Activated T-helper 9 cell treated with anti-CD3 and anti-CD28 coated beads, Interleukin-2, amount 50 U/mL, for 16 hours (primary cell): Measurements from ENCODE around the gene PSMC4.

ENCODE experiments used
- DNase-seq: peaks from one replicate; pipeline ENCODE4 v3.0.0-alpha.2; 2020; ENCODE audit warnings: low read depth

The PSMC4 gene

DNA sequence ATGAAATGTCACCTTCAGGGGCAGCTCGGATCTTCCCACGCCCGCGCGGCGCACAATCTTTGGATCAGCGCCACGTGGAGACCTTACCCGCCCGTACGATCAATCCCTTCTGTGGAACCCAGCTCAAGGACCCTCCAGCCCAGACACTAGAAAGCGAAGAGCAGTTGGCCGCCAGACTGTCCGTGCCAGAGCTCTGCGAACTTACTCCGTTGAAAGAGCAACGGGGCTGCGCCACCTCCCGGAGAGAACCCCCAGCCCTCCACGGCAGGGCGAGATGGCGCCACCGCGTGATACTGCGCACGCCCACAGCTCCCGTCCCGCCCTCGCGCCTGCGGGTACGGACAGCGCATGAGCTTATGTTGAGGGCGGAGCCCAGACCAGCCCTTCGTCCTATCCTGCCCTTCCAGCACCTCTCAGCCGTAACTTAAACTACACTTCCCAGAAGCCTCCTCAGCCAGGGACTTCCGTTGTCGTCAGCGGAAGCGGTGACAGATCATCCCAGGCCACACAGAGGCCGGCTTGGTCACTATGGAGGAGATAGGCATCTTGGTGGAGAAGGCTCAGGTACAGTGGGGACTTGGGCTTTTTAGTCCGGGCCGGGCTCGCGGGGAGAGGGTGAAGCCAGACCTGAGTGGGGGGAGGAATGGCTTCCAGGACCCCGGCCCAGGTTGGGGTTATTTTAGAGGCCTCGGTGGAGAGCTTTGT lies at the start of gene PSMC4:
TSS of gene PSMC4 (plus strand) at position 491 of the 705 bp plus-strand sequence. CDS start at position 529, 38 bp downstream.
- peak; percentile 99 for DNase-seq

DNA sequence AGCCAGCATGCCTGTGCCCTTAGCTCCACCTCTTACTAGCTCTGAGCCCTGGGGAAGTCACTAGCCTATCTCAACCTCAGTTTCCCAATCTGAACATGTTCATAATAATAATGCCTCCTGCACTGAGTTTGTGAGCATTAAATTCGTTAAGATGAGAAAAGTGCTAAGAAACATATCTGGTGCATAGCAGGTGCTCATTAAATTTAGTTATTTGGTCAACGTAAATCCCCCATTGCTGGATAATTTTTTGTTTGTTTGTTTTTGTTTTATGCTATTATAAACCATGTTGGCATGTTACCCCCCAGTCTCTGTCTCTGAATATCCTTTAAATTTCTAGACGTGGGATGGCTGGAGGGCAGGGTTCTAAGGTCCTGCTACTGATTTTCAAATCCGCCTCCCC lies 47.1 kb upstream of the PSMC4 start:
- DNase-seq = no peak

DNA sequence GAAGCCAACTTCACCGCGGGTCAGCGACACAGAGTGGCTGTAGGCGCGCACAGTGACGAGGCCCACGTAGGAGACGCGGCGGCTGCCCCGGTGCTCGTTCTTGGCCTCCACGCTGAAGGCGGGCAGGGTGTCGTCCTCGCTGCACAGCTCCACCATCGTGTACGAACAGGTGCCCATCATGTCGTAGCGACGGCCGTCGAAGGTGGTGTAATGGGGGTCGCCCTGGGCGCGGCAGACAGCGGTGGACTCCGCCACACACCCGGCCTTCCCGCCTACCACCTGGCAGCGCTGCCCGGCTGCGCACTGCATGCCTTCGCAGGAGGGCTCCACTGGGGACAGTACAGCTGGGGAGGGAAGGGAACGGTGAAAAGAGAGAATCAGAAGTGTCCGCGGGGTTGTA lies 46.6 kb upstream of the PSMC4 start:
- DNase-seq = no peak

DNA sequence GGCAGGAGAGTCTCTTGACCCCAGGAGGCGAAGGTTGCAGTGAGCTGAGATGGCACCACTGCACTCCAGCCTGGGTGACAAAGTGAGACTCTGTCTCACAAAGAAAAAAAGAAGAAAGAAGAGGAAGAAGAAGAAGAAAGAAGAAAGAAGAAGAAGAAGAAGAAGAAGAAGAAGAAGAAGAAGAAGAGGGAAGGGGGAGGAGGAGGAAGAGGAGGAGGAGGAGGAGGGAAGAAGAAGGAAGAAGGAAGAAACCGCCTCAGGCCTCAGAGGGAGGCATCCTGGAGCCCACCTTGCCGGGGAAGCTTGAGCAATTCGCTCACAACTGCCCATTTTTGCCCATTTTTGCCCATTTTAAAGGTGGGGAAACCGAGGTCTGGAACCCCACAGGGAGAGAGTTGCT lies 46.0 kb upstream of the PSMC4 start:
- no peak for DNase-seq

DNA sequence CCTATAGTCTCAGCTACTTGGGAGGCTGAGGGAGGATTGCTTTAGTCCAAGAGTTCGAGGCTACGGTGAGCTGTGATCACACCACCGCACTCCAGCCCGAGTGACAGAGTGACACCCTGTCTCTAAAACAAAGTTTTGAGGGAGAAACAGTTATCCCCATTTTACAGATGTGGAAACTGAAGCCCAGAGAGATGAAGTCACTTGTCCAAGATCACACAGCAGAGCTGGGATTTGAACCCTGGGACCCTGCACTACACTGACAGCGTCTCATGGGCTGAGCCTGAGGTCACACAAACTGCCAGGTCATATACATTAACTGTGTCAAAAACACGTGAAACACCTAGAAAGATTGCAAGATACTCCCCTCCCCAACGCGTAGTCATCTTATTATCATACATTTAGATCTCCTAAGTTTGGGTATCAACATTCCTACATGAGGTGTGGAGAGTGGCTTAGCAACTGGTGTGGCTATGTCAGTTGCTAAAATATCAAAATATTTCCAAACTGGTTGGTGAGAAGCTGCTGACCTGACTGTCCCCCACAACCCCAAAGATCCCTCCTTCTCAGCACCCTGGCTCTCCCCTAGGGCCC lies 44.7 kb upstream of the PSMC4 start:
- no peak for DNase-seq

DNA sequence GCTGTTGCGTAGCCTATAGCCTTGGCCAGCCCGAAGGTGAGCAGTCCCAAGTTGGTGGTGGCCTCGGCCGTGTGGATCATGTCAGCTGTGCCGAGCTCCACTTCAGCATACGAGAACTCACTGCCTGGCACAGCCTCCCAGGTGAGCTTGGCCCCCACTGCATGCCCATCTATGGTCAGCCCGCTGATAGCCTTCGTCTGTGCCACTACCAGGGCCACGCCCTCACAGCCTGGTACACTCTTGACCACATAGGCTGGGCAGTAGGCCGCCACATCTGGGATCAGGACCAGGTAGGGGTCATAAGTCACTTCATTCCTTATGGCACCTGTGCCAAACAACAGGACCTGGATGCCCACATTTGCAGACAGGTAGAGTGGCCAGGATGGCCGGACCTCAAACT lies 43.9 kb upstream of the PSMC4 start:
- no peak for DNase-seq

DNA sequence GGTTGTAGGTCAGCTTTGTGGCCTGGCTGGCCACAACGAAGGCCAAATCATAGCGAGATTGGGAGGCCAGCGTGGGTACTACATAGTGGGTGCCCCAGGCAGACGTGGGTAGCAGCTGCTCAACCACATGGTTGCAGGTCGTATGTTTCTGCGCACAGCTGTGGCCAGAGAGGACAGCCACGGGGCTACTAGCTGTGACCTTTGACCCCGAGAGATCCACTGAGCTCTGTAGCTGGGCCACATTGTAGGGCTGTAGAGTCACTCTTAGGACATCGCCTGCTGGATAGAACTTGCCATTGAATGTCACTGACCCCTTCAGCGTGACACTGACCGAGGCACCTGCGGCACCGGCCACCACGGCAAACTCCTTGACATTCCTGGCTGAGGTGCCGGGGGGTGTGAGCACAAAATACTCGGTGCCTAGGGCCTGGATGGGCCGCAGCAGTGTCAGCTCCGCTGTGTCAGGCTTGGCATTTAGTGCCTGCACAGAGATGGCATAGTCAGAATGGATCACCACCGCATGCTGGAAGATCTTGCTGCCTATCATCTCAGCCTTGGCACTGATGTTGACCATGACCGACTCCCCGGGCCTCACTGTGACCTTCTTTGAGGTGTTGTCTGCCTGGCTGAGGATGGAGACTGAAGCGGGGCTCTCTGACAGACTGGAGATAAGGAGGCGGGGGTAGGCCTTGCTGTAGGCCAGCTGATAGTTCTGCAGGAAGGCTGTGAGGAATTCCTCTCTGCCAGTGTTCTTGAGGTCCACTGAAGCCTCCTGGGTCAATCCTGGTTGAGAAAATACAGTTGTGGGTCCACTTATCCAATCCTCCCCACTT lies 43.2 kb upstream of the PSMC4 start:
- no peak for DNase-seq

DNA sequence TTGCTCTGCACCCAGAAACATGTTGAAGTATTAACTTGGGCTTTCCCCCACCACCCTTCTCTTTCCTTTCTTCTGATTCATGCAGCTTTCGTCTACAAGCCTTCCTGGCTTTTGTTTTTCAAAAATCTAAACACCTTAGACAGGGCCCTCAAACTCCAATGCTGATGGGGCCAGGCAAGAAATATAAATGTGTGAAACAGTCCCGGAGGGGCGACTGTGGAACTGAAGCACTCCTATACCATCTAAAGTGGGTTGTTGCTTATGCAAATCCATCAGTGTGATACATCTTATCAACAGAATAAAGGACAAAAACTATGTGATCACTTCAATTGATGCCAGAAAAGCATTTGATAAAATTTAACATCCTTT lies 42.6 kb upstream of the PSMC4 start:
- DNase-seq = no peak

DNA sequence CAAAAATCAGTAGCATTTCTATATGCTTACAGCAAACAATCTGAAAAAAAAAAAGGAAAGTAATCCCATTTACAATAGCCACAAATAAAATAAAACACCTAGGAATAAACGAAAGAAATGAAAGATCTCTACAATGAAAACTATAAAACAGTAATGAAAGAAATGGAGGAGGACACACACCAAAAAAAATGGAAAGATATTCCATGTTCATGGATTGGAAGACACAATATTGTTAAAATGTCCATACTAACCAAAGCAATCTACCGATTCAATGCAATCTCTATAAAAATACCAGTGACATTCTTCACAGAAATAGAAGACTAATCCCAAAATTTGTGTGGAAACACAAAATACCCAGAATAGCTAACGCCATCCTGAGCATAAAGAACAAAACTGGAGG lies 41.2 kb upstream of the PSMC4 start:
- no peak for DNase-seq

DNA sequence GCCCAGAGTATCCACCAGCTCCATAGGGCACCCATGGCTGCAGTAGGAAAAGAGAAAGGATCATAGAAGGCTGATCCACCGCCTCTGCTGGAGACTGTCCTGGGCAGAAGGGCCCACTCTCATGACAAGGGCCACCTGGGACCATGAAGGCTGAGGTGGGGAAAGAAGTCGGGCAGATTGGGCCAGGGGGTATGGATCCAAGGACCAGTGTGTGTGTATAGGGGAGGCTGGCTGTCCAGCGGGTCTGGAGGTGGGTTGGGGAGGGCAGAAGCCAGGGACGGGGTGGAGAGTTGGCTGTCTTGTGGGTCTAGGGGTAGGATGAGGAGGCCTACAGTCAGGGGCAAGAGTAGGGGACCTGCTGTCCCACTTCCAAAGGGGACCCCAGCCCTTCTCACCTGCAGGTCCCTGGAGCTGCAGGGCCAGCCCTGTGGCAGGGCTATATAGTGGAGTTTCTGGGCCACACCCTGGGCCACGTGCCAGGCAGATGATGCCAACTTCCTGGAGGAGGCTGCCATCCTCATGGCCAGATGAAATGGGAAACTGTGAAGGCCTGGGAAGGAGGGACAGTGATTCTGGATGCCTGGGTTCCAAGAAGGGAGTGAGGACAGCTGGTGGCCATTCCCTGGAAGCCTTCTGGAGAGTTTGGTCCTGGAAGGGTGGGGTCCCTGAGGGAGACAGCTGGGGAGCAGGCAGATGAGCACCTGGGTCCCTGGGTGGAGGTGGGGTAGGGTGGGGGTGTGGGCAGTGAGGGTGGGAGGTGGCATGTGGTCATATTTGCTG lies 36.2 kb upstream of the PSMC4 start, which contains the start of gene FCGBP:
TSS of gene FCGBP (minus strand) at position 51 of the 780 bp plus-strand sequence.
- no peak for DNase-seq

DNA sequence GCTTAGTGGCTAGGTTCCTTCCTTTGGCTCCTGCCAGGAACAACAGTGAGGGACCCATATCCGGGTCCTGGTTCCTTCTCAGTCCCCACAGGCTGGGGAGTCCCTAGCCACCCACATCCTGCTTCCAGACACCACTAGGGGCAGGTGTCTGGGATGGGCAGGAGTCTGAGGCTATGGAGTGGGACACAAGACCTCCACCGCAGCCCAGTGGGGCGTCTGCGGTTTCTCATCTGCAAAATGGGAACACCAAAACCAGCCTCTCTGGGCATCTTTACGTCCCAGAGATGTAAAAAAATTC lies 35.7 kb upstream of the PSMC4 start:
- no peak for DNase-seq

DNA sequence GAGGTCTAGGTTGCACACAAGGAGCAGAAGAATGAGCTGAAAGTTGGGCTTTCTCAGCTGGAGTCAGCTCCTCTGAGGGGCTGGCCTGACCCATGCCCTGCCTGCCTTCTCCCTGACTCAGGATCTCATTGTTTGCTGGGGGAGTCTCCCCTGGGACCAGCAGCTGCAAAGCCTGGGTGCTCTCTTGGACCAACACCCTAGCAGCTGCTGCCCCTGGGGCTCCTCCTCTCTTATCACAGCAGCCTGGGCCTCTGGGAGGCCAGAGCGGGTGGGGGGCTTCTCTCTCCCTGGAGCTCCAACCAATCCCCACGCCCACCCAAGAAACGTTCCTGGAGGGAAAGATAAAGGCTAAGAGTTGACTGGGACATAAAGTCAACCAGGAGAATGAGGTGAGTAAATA lies 34.9 kb upstream of the PSMC4 start:
- DNase-seq = no peak

DNA sequence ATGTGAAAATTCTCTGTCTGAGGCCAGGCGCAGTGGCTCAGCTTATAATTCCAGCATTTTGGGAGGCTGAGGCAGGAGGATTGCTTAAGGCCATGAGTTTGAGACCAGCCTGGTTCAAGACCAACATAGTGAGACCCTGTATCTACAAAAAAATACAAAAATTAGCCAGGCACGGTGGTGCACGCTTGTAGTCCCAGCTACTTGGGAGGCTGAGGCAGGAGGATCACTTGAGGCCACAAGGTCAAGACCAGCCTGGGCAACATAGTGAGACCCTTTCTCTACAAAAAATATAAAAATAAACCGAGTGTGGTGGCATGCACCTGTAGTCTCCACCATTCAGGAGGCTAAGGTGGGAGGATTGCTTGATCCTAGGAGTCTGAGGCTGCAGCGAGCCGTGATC lies 34.3 kb upstream of the PSMC4 start:
- no peak for DNase-seq

DNA sequence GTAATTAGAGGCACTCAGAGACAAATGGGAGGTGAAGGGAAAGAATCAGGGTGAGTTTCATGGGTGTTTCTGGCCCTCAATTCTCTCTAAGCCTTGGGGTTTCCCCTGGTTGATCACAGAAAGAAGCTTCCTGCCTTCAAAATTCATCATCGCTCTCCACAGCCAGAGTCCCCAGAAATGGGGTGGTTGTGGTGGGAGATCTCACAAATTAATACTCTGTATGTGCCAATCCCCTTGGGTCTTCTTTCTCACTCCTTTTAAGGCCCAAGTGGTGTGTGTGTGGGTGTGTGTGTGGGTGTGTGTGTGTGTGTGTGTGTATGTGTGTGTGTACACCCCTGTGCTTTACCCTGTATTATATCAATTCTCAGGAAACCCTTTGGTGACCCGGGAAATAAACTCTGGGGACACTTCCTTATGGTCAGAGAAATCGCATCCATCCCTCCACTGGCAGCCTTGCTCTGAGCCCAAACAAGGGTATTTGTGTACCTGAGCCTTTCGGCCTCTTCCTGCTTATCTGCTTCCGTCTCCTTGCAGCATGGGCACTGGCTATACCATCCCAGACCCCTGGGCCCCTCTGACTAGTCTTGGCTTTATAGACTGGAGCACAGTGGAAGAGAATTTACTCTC lies 33.8 kb upstream of the PSMC4 start:
- DNase-seq = no peak

DNA sequence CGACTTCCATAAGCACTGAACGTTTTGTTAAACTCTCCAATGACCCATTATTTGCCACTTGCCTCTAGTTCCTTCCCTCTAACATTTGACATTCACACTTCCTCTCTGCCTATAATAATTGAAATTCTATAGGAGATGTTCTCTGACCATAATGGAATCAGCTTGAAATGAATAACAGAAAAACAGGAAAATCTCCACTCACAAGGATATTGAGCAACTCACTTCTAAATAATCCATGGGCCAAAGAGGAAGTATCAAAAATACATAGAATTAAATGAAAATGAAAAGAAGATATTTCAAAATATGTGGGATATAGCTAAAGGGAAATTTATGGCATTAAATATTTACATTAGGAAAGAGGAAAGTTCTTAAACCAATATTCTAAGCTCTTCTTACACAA lies 33.2 kb upstream of the PSMC4 start:
- no peak for DNase-seq

DNA sequence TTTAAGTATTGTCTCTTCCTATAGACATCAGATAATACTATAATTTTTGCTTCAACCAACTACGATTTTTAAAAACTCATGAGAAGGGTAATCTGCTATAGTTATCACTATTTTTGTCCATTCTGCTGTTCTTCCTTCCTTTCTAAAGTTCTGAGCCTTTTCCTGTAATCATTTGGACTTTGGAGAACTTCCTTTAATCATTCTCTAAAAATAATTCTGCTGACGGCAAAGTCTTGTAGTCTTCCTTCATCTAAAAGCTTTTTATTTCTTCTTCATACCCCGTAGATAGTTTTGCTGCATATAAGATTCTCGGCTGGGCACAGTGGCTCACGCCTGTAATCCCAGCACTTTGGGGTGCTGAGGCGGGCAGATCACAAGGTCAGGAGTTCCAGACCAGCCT lies 31.4 kb upstream of the PSMC4 start:
- DNase-seq = no peak

DNA sequence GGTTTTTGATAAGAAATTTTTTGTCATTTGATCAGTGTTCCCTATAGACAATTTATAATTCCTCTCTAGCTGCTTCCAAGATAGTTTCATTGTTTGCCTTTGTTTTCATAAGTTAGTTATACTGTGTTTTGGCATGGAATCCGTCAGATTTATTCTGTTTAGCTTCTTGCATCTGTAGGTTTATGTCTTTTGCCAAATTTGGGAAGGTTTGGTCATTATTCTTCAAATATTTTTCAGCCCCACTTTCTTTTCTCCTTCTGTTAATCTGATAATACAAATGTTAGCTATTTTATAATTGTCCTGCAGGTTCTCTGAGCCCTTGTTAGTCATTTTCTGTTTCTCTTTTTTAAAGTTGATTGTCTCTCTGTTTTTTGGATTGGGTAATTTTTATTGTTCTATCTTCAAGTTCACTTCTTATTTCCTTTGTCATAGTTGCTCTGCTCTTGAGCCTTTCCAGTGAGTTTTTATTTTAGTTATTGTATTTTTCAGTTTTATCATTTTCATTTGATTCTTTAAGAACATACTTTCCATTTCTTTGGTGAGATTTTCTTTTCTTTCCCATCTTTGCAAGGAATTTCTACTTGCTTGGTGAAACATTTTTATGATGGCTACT lies 30.6 kb upstream of the PSMC4 start:
- DNase-seq = no peak

DNA sequence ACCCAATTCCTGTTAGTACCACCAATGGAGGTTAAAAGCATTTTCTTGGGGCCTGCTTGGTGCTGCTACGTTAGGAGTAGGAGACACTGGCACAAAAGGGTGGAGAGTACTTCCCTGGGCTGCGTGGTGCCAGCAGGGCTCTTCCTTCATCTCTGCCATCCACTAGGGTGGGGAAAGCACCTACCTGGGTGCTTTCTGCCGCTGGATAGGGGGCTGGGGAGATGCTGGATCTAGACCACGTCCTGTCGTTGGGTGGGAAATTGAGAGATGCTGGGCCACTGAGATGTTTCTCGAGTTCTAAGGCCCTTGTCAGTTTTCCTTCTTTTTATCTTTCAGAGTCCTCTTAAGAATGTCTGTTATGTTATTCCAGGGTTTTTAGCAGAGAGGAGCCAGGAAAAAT lies 29.8 kb upstream of the PSMC4 start:
- no peak for DNase-seq

DNA sequence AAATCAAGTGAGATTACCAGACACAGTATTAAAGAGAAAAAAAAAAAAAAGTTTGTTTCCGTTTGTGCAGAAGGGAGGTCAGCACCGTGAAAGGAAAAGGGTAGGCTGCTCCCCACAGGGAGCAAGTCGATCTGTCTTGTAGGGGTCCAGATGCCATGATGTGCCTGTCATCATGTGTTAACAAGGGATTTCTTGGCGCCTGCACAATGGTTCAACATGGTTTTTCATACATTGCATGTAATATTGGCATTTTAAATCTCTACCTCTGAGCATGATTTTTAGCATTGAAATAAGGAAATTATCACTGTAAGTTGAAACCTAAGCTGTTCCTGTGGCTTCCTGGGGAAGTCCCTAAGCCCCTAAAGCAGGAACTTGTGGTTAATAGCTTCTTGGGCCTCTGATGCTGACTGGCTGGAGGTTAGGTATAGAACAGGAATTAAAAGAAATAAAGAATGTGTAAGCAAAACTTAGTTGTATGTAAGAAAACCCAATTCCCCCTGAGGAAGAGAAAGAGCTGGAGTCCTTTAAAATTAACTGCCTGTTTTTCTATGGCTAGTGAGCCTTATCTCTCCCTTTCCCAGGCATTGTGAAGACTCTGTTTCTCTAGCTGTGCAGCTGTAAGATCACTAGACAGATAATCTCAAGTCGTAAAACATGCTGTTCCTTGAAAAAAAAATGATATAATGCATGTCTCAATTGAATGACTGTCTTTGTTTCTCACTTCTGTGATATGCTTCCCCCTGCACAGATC lies 29.2 kb upstream of the PSMC4 start:
- no peak for DNase-seq

DNA sequence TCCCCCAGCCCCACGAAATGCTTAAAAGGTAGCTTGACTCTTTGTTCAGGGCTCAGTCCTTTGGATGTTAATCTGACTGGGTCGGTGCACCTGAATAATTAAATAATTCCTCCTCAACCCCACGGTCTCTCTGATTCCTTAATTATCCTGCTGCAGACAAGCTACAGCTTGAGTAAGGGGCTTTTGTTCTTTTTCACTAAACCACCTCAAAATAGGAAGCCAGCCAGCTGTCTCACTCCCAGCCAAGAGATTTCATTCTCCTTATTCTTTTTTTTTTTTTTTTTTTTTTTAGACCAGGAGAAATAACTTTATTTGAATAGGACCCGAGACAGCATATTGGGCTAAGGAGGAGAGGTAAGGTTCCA lies 28.6 kb upstream of the PSMC4 start:
- no peak for DNase-seq

DNA sequence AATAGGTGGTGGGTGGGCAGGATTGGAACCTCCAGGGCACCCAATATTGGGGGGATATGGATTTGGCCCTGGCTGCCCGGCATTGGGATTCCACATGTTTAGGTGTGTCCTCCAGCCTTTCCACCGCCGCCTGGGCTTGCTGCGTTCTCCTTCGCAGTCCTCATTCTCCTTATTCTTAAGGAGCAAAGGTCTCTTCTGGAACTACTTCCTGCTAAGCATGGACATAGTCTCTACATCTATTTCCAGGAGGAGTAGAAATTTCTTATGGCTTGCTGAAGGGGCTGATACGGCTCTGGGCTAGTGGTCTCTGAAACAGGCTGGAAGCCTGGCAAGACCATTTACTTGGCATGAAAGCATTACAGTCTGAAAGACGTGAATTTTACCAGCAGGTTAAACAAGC lies 27.4 kb upstream of the PSMC4 start:
- no peak for DNase-seq
